ENCODE measurements around the gene CTNNA2. TPM values are rescaled to one million over a fixed set of nuclear protein-coding genes. Genes with fewer than 3 reads are reported as not detected.

CTNNA2 gene
- total RNA-seq, 1 experiment from 2014 or later = not detected

- BruUV-seq (replicated peaks) = no TSS peak
- H3F3A ChIP-seq (ENCODE audit: insufficient read depth, low read depth) = no peaks in the 10 kb centered on the region
- no peaks in the 10 kb centered on the region for H3K4me1 ChIP-seq (replicated peaks; ENCODE audit: insufficient read depth)
- no peaks in the 10 kb centered on the region for H3K9me2 ChIP-seq (ENCODE audit: insufficient read depth)
- no peaks in the 10 kb centered on the region for H3K36me3 ChIP-seq (ENCODE audit: low read depth)
- no peak overlapping the region for H3K27ac ChIP-seq
- H3K79me2 ChIP-seq (ENCODE audit: low read depth) = no peaks in the 10 kb centered on the region
- TF ChIP-seq CTCF (conservative IDR thresholded peaks at IDR 0.05) (no peak), EZH2 (IDR thresholded peaks at IDR 0.05; ENCODE audit: low read depth) (no peak)
- no peak overlapping the region for H2AFZ ChIP-seq
- ChIA-PET POLR2A (ENCODE audit: unreplicated experiment) (no interaction called here), CTCF (no interaction called here)
- peaks cover 46% of the 10 kb centered on the region for H3K27me3 ChIP-seq (ENCODE audit: insufficient read depth, low read depth)
- no peaks in the 10 kb centered on the region for H3K9me3 ChIP-seq (ENCODE audit: insufficient read depth, low read depth)
- intact Hi-C loops (cut with micrococcal nuclease; ENCODE audit: unreplicated experiment) = no loop called here
- H3K4me3 ChIP-seq = no peak overlapping the region
- H4K20me1 ChIP-seq (ENCODE audit: insufficient read depth) = no peaks in the 10 kb centered on the region
- no peak for DNase-seq
- H3K4me2 ChIP-seq = no peak overlapping the region
Measured at GRCh38 chr2:80548469-80548868, 1035.6 kb downstream of the CTNNA2 start.

- no peaks in the 10 kb centered on the region for H3K9me2 ChIP-seq (ENCODE audit: insufficient read depth)
- intact Hi-C loops (cut with micrococcal nuclease; ENCODE audit: unreplicated experiment) = no loop called here
- no peak overlapping the region for H2AFZ ChIP-seq
- no TSS peak for BruUV-seq (replicated peaks)
- H3K4me2 ChIP-seq = no peak overlapping the region
- H3K79me2 ChIP-seq (ENCODE audit: low read depth) = no peaks in the 10 kb centered on the region
- no peaks in the 10 kb centered on the region for H3K4me1 ChIP-seq (replicated peaks; ENCODE audit: insufficient read depth)
- ChIA-PET CTCF (no interaction called here), POLR2A (ENCODE audit: unreplicated experiment) (no interaction called here)
- no peak for DNase-seq
- no peaks in the 10 kb centered on the region for H4K20me1 ChIP-seq (ENCODE audit: insufficient read depth)
- no peak overlapping the region for H3K4me3 ChIP-seq
- no peak for TF ChIP-seq CTCF (conservative IDR thresholded peaks at IDR 0.05)
- TF ChIP-seq EZH2 (IDR thresholded peaks at IDR 0.05; ENCODE audit: low read depth) = no peak
- peaks cover 52% of the 10 kb centered on the region for H3K27me3 ChIP-seq (ENCODE audit: insufficient read depth, low read depth)
- H3K27ac ChIP-seq = no peak overlapping the region
- H3K9me3 ChIP-seq (ENCODE audit: insufficient read depth, low read depth) = no peaks in the 10 kb centered on the region
- H3K36me3 ChIP-seq (ENCODE audit: low read depth) = no peaks in the 10 kb centered on the region
- no peaks in the 10 kb centered on the region for H3F3A ChIP-seq (ENCODE audit: insufficient read depth, low read depth)
Measured at GRCh38 chr2:80549901-80550300, 1037.0 kb downstream of the CTNNA2 start.

DNA sequence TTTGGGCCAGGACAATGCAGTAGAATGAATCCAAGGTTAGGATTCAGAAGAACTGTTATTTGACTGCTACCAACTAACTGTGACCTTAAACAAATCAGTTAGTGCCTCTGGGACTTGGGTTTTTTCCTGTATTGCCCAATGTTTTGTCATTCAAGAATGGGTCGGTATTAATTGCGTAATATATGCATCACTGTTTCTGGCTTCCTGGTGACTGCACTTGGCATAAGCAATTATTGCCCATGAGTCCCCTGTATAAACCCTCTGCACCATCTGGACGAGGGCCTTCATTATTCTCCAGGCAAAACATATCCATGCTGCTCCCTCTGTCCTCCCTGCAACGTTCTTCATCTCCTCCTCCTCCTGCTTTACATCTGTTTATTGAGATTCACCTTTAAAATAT, 1047.5 kb downstream of the CTNNA2 start:
- H4K20me1 ChIP-seq (ENCODE audit: insufficient read depth) = no peaks in the 10 kb centered on the region
- no peak for DNase-seq
- no TSS peak for BruUV-seq (replicated peaks)
- intact Hi-C loops (cut with micrococcal nuclease; ENCODE audit: unreplicated experiment) = no loop called here
- H3K4me3 ChIP-seq = no peak overlapping the region
- H3K4me2 ChIP-seq = no peak overlapping the region
- H3K27me3 ChIP-seq (ENCODE audit: insufficient read depth, low read depth) = no peaks in the 10 kb centered on the region
- no peaks in the 10 kb centered on the region for H3F3A ChIP-seq (ENCODE audit: insufficient read depth, low read depth)
- TF ChIP-seq CTCF (conservative IDR thresholded peaks at IDR 0.05) (no peak), EZH2 (IDR thresholded peaks at IDR 0.05; ENCODE audit: low read depth) (no peak)
- POLR2A ChIA-PET (ENCODE audit: unreplicated experiment) = no interaction called here
- no peak overlapping the region for H2AFZ ChIP-seq
- no peaks in the 10 kb centered on the region for H3K36me3 ChIP-seq (ENCODE audit: low read depth)
- no peak overlapping the region for H3K27ac ChIP-seq
- no peaks in the 10 kb centered on the region for H3K79me2 ChIP-seq (ENCODE audit: low read depth)
- H3K4me1 ChIP-seq (replicated peaks; ENCODE audit: insufficient read depth) = no peaks in the 10 kb centered on the region
- no peaks in the 10 kb centered on the region for H3K9me2 ChIP-seq (ENCODE audit: insufficient read depth)
- CTCF ChIA-PET = no interaction called here
- H3K9me3 ChIP-seq (ENCODE audit: insufficient read depth, low read depth) = no peaks in the 10 kb centered on the region

Measured in PC-9 (cell line).